Activated CD4-positive, alpha-beta T cell treated with anti-CD3 and anti-CD28 coated beads, Interleukin-2, Interleukin-4, amounts not matched to agents 100 ng/mL and 50 ng/mL, durations not matched to agents 16 hours and 8 hours (primary cell): ENCODE results near the gene CYP2E1.
"Not testable (repeated sequence)": the region's sequence is repeated elsewhere in the genome, so short reads cannot be mapped to it uniquely, and the experiment has no call there.

Experiments
- DNase-seq: peaks from one replicate; pipeline ENCODE4 v3.0.0-alpha.2; 2020; ENCODE audit warnings: low spot score

CYP2E1 gene

DNA sequence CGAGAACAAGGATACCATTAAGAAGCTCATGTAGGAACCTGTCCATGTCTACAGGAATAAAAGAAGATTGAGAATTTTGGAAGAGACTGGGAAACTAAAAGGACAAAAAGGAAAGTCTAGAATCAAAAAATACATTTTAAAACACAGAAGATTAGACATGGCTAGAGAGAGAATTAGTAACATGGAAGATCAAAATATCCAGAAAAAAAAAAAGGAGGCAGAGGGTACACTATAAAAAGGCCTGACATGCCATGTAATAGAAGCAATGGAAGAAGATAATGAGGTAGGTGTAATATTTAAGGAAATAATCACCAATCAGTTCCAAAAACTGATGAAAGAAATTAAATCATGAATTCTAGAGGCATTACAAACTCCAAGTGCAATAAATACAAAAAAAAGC is 46.3 kb downstream of the CYP2E1 start:
- DNase-seq = not testable (repeated sequence)

- not testable (repeated sequence) for DNase-seq
Observed at GRCh38 chr10:133577037-133577436, 49.9 kb downstream of the CYP2E1 start.
